Choroid plexus epithelial cell (primary cell): Measurements from ENCODE around the gene PRPS2.
A peak's percentile ranks its signal among the peaks of the same experiment; 100 is the strongest.

Experiments used
- DNase-seq: peaks from one replicate; pipeline ENCODE4 v3.0.0-alpha.2; 2010; ENCODE audit warnings: low read depth
- H3K4me3 ChIP-seq: 2 replicates; pipeline ENCODE4 v1.5.1; 2011; ENCODE audit warnings: low read depth, mild to moderate bottlenecking, control low read depth, low read length, moderate library complexity
- CTCF ChIP-seq: conservative IDR thresholded peaks from 2 replicates; pipeline ENCODE4 v1.5.1; 2011; ENCODE audit warnings: low read depth, mild to moderate bottlenecking, control low read depth, inconsistent platforms, low read length, moderate library complexity

The PRPS2 gene

GRCh38 chrX:12824944-12825343, 33.7 kb downstream of the PRPS2 start:
- H3K4me3 ChIP-seq = no peak overlapping the region
- no peak for TF ChIP-seq CTCF
- DNase-seq = no peak

- no peak for TF ChIP-seq CTCF
- peak; percentile 14 for DNase-seq
- H3K4me3 ChIP-seq = no peak overlapping the region
Measured at GRCh38 chrX:12825801-12826200, 34.6 kb downstream of the PRPS2 start.

DNA sequence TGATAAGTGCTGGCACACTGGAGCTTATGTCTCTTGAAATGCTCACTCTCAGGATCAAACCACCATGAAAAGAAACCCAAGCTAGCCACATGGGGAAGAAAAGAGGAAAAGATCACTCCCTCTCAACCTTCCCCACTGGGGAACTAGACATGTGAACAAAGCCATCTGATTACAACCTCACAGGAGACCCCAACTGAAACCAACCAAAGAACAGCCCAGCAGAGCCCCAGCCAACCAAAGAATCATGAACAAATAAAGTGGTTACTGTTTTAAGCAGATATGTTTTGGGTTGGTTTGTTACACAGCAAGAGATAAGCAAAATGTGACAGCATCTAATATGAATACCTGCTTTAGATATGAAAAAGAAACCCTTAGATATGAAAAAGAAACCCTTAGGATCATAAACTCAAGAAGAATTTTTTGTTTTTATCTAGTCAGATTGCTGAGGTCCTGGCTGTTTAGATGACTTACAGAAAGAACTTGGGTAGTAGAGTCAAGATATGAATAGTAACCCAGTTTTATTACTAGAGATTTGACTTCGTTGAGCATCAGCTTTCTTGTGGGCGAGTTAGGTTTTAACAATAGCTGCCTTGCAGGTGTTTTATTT, 52.0 kb downstream of the PRPS2 start:
- no peak overlapping the region for H3K4me3 ChIP-seq
- DNase-seq = no peak
- no peak for TF ChIP-seq CTCF

- no peak for TF ChIP-seq CTCF
- no peak overlapping the region for H3K4me3 ChIP-seq
- no peak for DNase-seq
Measured at GRCh38 chrX:12843668-12844279, 52.6 kb downstream of the PRPS2 start.

- H3K4me3 ChIP-seq = no peak overlapping the region
- no peak for DNase-seq
- no peak for TF ChIP-seq CTCF
Measured at GRCh38 chrX:12844319-12844718, 53.1 kb downstream of the PRPS2 start.

- no peak for TF ChIP-seq CTCF
- no peak for DNase-seq
Measured at GRCh38 chrX:12865359-12865758, 74.1 kb downstream of the PRPS2 start.

More at GRCh38 chrX:12865359-12865758, 74.1 kb downstream of the PRPS2 start:
- no peak overlapping the region for H3K4me3 ChIP-seq
